Breast epithelium (tissue), 3 donors: ENCODE data around the gene SDK2.

Experiments used
- CTCF ChIP-seq, 3 donors: fragments of 450-650 bp; IDR thresholded peaks; one replicate each; pipeline ENCODE4 v1.5.1; 2016 to 2017; ENCODE audit warnings: antibody characterized with exemption in 3 of 3, mild to moderate bottlenecking in 3 of 3, moderate library complexity in 3 of 3
- POLR2A ChIP-seq: fragments of 450-650 bp; IDR thresholded peaks from one replicate; pipeline ENCODE4 v1.6.1; 2016; ENCODE audit warnings: antibody characterized with exemption, mild to moderate bottlenecking, moderate library complexity
- POLR2AphosphoS5 ChIP-seq, 3 donors: sonication (generic); formaldehyde crosslinking; IDR thresholded peaks; one replicate each; pipeline ENCODE4 v1.6.1; 2017; ENCODE audit warnings: antibody characterized with exemption in 3 of 3

- TF ChIP-seq POLR2AphosphoS5 (IDR thresholded peaks at IDR 0.05) (no peak), CTCF (IDR thresholded peaks at IDR 0.05) (no peak), POLR2A (no peak)
Measured at GRCh38 chr17:73633736-73634135, 10.5 kb downstream of the SDK2 start.
